HG03103 (cell line): Measurements from ENCODE around the gene USP17L27.
"Not testable (repeated sequence)": the region's sequence is repeated elsewhere in the genome, so short reads cannot be mapped to it uniquely, and the experiment has no call there.

Experiments used
- ATAC-seq: cut with Tn5 transposase; IDR thresholded peaks from one replicate; pipeline ENCODE4 v1.9.1; 2021; ENCODE audit warnings: low read depth; ENCODE audit not compliant: unreplicated experiment

The USP17L27 gene, protein sequence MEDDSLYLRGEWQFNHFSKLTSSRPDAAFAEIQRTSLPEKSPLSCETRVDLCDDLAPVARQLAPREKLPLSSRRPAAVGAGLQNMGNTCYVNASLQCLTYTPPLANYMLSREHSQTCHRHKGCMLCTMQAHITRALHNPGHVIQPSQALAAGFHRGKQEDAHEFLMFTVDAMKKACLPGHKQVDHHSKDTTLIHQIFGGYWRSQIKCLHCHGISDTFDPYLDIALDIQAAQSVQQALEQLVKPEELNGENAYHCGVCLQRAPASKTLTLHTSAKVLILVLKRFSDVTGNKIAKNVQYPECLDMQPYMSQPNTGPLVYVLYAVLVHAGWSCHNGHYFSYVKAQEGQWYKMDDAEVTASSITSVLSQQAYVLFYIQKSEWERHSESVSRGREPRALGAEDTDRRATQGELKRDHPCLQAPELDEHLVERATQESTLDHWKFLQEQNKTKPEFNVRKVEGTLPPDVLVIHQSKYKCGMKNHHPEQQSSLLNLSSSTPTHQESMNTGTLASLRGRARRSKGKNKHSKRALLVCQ

GRCh38 chr4:9343848-9344247 is at the start of gene USP17L27:
Gene USP17L27 (plus strand): TSS chr4:9344148. CDS start chr4:9344148, 0 bp downstream.
- ATAC-seq, result not testable (repeated sequence)

DNA sequence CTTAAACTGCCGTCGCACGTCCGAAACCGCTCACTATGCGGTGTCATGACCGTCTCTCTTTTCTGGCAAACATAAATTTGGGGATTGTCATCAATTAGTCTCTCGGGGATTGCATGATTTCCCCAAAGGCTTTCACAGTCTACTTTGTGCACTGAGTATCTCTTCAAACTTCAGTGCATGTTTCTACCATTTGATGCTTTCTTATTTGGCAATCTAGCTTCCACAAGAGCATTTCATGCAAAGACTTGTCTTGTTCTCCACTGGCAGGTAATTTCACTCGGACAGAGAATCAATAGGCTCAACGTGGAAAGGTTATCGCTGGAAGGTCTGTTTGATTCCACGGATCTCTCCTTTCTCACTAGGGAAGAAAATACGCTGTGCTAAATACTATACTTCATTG is 19.8 kb upstream of the USP17L27 start:
- ATAC-seq, result not testable (repeated sequence)

- not testable (repeated sequence) for ATAC-seq
Measured at GRCh38 chr4:9324865-9325264, 19.1 kb upstream of the USP17L27 start, which contains the start of gene USP17L24. Gene USP17L24 (plus strand): TSS chr4:9325165. CDS start chr4:9325165, 0 bp downstream.

DNA sequence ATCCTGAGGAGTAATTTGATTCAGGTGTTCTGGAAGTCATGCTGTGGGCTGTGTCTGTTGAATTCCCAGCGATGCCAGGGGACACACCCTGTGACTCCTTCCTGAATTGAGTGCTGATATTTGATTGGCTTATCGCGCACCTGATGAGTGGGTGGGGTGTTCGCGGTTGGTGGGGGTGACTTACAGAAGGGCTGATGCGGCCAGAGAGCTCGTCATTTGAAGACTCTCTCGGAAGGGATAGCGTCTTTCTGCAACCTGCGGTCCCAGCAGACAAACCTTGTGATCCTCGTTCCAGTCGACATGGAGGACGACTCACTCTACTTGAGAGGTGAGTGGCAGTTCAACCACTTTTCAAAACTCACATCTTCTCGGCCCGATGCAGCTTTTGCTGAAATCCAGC is 14.3 kb upstream of the USP17L27 start, which contains the start of gene USP17L25:
TSS of gene USP17L25 (plus strand) at position 301 of the 400 bp plus-strand sequence. CDS start at position 301, 0 bp downstream.
- ATAC-seq, result not testable (repeated sequence)

DNA sequence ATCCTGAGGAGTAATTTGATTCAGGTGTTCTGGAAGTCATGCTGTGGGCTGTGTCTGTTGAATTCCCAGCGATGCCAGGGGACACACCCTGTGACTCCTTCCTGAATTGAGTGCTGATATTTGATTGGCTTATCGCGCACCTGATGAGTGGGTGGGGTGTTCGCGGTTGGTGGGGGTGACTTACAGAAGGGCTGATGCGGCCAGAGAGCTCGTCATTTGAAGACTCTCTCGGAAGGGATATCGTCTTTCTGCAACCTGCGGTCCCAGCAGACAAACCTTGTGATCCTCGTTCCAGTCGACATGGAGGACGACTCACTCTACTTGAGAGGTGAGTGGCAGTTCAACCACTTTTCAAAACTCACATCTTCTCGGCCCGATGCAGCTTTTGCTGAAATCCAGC is 9.6 kb upstream of the USP17L27 start, which contains the start of gene USP17L26:
TSS of gene USP17L26 (plus strand) at position 301 of the 400 bp plus-strand sequence. CDS start at position 301, 0 bp downstream.
- not testable (repeated sequence) for ATAC-seq

GRCh38 chr4:9339103-9339502 is 4.8 kb upstream of the USP17L27 start, which contains the start of gene USP17L5:
Gene USP17L5 (plus strand): TSS chr4:9339403. CDS start chr4:9339403, 0 bp downstream.
- ATAC-seq, result not testable (repeated sequence)

- not testable (repeated sequence) for ATAC-seq
Measured at GRCh38 chr4:9348593-9348992, 4.6 kb downstream of the USP17L27 start, which contains the start of gene USP17L28. Gene USP17L28 (plus strand): TSS chr4:9348893. CDS start chr4:9348893, 0 bp downstream.

- not testable (repeated sequence) for ATAC-seq
Measured at GRCh38 chr4:9350866-9351265, 6.9 kb downstream of the USP17L27 start.

DNA sequence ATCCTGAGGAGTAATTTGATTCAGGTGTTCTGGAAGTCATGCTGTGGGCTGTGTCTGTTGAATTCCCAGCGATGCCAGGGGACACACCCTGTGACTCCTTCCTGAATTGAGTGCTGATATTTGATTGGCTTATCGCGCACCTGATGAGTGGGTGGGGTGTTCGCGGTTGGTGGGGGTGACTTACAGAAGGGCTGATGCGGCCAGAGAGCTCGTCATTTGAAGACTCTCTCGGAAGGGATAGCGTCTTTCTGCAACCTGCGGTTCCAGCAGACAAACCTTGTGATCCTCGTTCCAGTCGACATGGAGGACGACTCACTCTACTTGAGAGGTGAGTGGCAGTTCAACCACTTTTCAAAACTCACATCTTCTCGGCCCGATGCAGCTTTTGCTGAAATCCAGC is 9.4 kb downstream of the USP17L27 start, which contains the start of gene USP17L29:
TSS of gene USP17L29 (plus strand) at position 301 of the 400 bp plus-strand sequence. CDS start at position 301, 0 bp downstream.
- not testable (repeated sequence) for ATAC-seq

GRCh38 chr4:9362829-9363228 is 18.9 kb downstream of the USP17L27 start, which contains the start of gene USP17L30:
Gene USP17L30 (plus strand): TSS chr4:9363129. CDS start chr4:9363129, 0 bp downstream.
- ATAC-seq, result not testable (repeated sequence)

DNA sequence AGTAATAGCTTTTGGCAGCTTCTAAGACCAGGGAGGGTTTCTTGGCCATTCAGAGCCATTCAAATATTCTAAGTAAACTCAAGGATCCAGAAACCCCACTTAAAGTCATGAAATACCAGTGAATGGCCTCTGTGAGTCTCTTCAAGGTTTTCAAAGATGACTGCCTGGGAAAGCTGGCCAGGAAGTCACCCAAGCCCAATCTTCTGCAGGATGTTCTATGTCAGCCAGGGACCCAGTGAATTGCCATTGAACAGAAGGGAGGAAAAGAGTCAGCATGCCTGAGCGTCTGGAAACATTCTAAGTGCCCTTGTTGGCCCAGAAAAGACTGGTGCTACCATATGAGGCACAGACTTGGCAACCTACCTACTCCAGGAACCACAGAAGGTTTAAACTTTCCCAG is 35.9 kb downstream of the USP17L27 start:
- ATAC-seq, result not testable (repeated sequence)

- not testable (repeated sequence) for ATAC-seq
Measured at GRCh38 chr4:9381012-9381534, 37.1 kb downstream of the USP17L27 start.

DNA sequence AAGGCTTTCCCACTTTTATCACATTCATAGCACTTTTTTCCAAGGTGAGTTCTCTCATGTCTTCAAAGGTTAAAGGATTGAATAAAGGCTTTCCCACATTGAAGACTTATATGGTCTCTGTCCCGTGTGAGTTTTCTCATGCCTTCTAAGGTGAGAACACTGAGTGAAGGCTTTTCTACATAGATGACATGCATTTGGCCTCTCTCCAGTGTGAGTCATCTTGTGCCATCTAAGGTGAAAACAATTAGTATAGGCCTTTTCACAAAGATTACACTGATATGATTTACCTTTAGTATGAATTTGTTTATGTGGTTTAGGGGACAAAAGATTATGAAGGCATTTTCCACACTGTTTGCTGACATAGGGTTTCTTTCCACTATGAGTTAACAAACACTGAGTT is 40.2 kb downstream of the USP17L27 start:
- no peak for ATAC-seq

- ATAC-seq, result not testable (repeated sequence)
Measured at GRCh38 chr4:9389001-9389400, 45.1 kb downstream of the USP17L27 start.
